H9 (cell line): Measurements from ENCODE around the gene NT5DC2. TPM values are rescaled to one million over a fixed set of nuclear protein-coding genes. Genes with fewer than 3 reads are reported as not detected.

ENCODE experiments used
- DNase-seq: peaks from one replicate; pipeline ENCODE4 v3.0.0-alpha.2; 2017
- H2AFZ ChIP-seq: one replicate; pipeline ENCODE4 v1.6.1; 2013; ENCODE audit warnings: mild to moderate bottlenecking, low read length, control low read depth, moderate library complexity
- H2AK5ac ChIP-seq: 2 replicates; pipeline ENCODE4 v1.6.1; 2013; ENCODE audit warnings: low read length, control low read depth, mixed read lengths; ENCODE audit not compliant: insufficient read length
- H2BK120ac ChIP-seq: one replicate; pipeline ENCODE4 v1.6.1; 2013; ENCODE audit warnings: low read depth, mild to moderate bottlenecking, low read length, control low read depth, inconsistent platforms; ENCODE audit not compliant: poor library complexity, severe bottlenecking
- H2BK12ac ChIP-seq: 2 replicates; pipeline ENCODE4 v1.6.1; 2013; ENCODE audit warnings: low read length, control low read depth, mixed read lengths, low read depth; ENCODE audit not compliant: insufficient read length
- H2BK15ac ChIP-seq: 2 replicates; pipeline ENCODE4 v1.6.1; 2013; ENCODE audit warnings: low read depth, low read length, control low read depth
- H2BK20ac ChIP-seq: one replicate; pipeline ENCODE4 v1.6.1; 2013; ENCODE audit warnings: low read depth, mild to moderate bottlenecking, low read length, control low read depth, inconsistent platforms; ENCODE audit not compliant: poor library complexity, severe bottlenecking
- H2BK5ac ChIP-seq: 2 replicates; pipeline ENCODE4 v1.6.1; 2013; ENCODE audit warnings: low read length, control low read depth, mixed read lengths; ENCODE audit not compliant: insufficient read length
- H3K14ac ChIP-seq: 2 replicates; pipeline ENCODE4 v1.6.1; 2013; ENCODE audit warnings: low read length, control low read depth; ENCODE audit not compliant: insufficient read depth
- H3K18ac ChIP-seq: 2 replicates; pipeline ENCODE4 v1.6.1; 2013; ENCODE audit warnings: low read depth, mild to moderate bottlenecking, mixed read lengths, low read length, control low read depth; ENCODE audit not compliant: insufficient read length
- H3K23ac ChIP-seq: 2 replicates; pipeline ENCODE4 v1.6.1; 2013; ENCODE audit warnings: low read length, control low read depth, mixed read lengths, low read depth; ENCODE audit not compliant: insufficient read length
- H3K23me2 ChIP-seq: 2 replicates; pipeline ENCODE4 v1.6.1; 2013; ENCODE audit warnings: low read depth, mild to moderate bottlenecking, mixed read lengths, low read length, control low read depth; ENCODE audit not compliant: insufficient read length, poor library complexity, severe bottlenecking
- H3K27ac ChIP-seq: 2 replicates; pipeline ENCODE4 v1.5.1; 2013; ENCODE audit warnings: low read length, control low read depth, mixed read lengths, low read depth; ENCODE audit not compliant: insufficient read length
- H3K27me3 ChIP-seq: 2 replicates; pipeline ENCODE4 v1.6.1; 2013; ENCODE audit warnings: low read length, control low read depth, inconsistent platforms; ENCODE audit not compliant: insufficient read depth
- H3K4ac ChIP-seq: 2 replicates; pipeline ENCODE4 v1.6.1; 2013; ENCODE audit warnings: low read depth, mild to moderate bottlenecking, control low read depth, inconsistent platforms, low read length, moderate library complexity
- H3K4me1 ChIP-seq: 2 replicates; pipeline ENCODE4 v1.6.1; 2013; ENCODE audit warnings: low read length, control low read depth, inconsistent platforms; ENCODE audit not compliant: insufficient read depth
- H3K4me2 ChIP-seq: 2 replicates; pipeline ENCODE4 v1.6.1; 2013; ENCODE audit warnings: low read length, control low read depth, mixed read lengths; ENCODE audit not compliant: insufficient read length, insufficient read depth
- H3K56ac ChIP-seq: 2 replicates; pipeline ENCODE4 v1.6.1; 2013; ENCODE audit warnings: low read depth, mild to moderate bottlenecking, mixed read lengths, low read length, control low read depth; ENCODE audit not compliant: insufficient read length
- H3K79me1 ChIP-seq: 2 replicates; pipeline ENCODE4 v1.6.1; 2013; ENCODE audit warnings: low read depth, mild to moderate bottlenecking, moderate library complexity, low read length, control low read depth, inconsistent platforms; ENCODE audit not compliant: insufficient read depth, poor library complexity, severe bottlenecking
- H3K79me2 ChIP-seq: 2 replicates; pipeline ENCODE4 v1.6.1; 2013; ENCODE audit warnings: low read length, control low read depth, inconsistent platforms; ENCODE audit not compliant: insufficient read depth
- H3K9ac ChIP-seq: 2 replicates; pipeline ENCODE4 v1.6.1; 2013; ENCODE audit warnings: low read length, control low read depth, mixed read lengths; ENCODE audit not compliant: insufficient read length; ENCODE audit errors: extremely low read depth
- H3K9me3 ChIP-seq: one replicate; pipeline ENCODE4 v1.6.1; 2013; ENCODE audit warnings: low read depth, low read length, inconsistent platforms; ENCODE audit not compliant: control insufficient read depth
- H3T11ph ChIP-seq: one replicate; pipeline ENCODE4 v1.6.1; 2013; ENCODE audit warnings: mild to moderate bottlenecking, low read length, control low read depth, inconsistent platforms
- H4K20me1 ChIP-seq: one replicate; pipeline ENCODE4 v1.6.1; 2013; ENCODE audit not compliant: control insufficient read depth, insufficient read length, insufficient read depth
- H4K5ac ChIP-seq: 2 replicates; pipeline ENCODE4 v1.6.1; 2013; ENCODE audit warnings: low read depth, mild to moderate bottlenecking, mixed read lengths, low read length, control low read depth; ENCODE audit not compliant: insufficient read length
- H4K8ac ChIP-seq: replicated peaks from 2 replicates; pipeline ENCODE4 v1.6.1; 2013; ENCODE audit warnings: low read length, control low read depth, mixed read lengths, low read depth; ENCODE audit not compliant: insufficient read length
- H4K91ac ChIP-seq: 2 replicates; pipeline ENCODE4 v1.6.1; 2013; ENCODE audit warnings: low read depth, mild to moderate bottlenecking, moderate library complexity, mixed read lengths, low read length, control low read depth; ENCODE audit not compliant: insufficient read length
- H3K27ac Mint-ChIP-seq, 3 experiments: 2 replicates in 2 of 3; 3 replicates in 1 of 3; pipeline ENCODE4 v1.8.0; 2020 to 2021; ENCODE audit warnings: mixed read lengths in 3 of 3, mild to moderate bottlenecking in 1 of 3, moderate library complexity in 1 of 3
- H3K27me3 Mint-ChIP-seq: 2 replicates; pipeline ENCODE4 v1.8.0; 2021; ENCODE audit warnings: low read depth, mild to moderate bottlenecking, moderate library complexity, mixed read lengths
- H3K36me3 Mint-ChIP-seq, 3 experiments: 2 replicates in 2 of 3; 3 replicates in 1 of 3; pipeline ENCODE4 v1.8.0; 2020 to 2021; ENCODE audit warnings: low read depth in 3 of 3, mixed read lengths in 3 of 3; ENCODE audit not compliant: insufficient read depth in 1 of 3
- H3K4me1 Mint-ChIP-seq, 2 experiments: 2 replicates each; pipeline ENCODE4 v1.8.0; 2020; ENCODE audit warnings: mixed read lengths in 2 of 2
- H3K4me3 Mint-ChIP-seq, 2 experiments: 2 replicates in 1 of 2; 3 replicates in 1 of 2; pipeline ENCODE4 v1.8.0; 2020 to 2021; ENCODE audit warnings: mild to moderate bottlenecking in 2 of 2, mixed read lengths in 2 of 2, moderate library complexity in 1 of 2
- H3K9me3 Mint-ChIP-seq, 2 experiments: 2 replicates in 1 of 2; 3 replicates in 1 of 2; pipeline ENCODE4 v1.8.0; 2020; ENCODE audit warnings: mild to moderate bottlenecking in 2 of 2, mixed read lengths in 2 of 2, moderate library complexity in 1 of 2
- CTCF ChIP-seq: fragments of 200-600 bp; sonication (generic); conservative IDR thresholded peaks from 3 replicates; pipeline ENCODE4 v1.8.0; 2021; ENCODE audit warnings: antibody characterized with exemption, mild to moderate bottlenecking
- WGBS: extraction: QIAGEN DNeasy Blood & Tissue Kit; methylation state at CpG from one replicate; pipeline ENCODE4 v1.1.7; 2013; ENCODE audit warnings: missing lambda C conversion rate, low lambda C conversion rate, mixed read lengths; ENCODE audit not compliant: insufficient read length; ENCODE audit errors: extremely low coverage; 5-methylcytosine and 5-hydroxymethylcytosine counted together
- total RNA-seq: library from RNA; stranded (reverse); gene quantifications from 2 replicates; pipeline ENCODE4 v1.2.1, GENCODE V29; 2021

NT5DC2 gene
- total RNA-seq, 1 experiment from 2014 or later, result 444 TPM

GRCh38 chr3:52552089-52552488 is 18.4 kb upstream of the NT5DC2 start:
- no peak for DNase-seq
- H3K27me3 Mint-ChIP-seq, result no peaks in the 10 kb centered on the region
- H3K36me3 Mint-ChIP-seq, result peaks cover 9 to 52% (median 25%) of the 10 kb centered on the region in 3 experiments; a peak in 6 of 7 replicates
- H2BK15ac ChIP-seq, result no peak overlapping the region
- H4K8ac ChIP-seq, result no peak overlapping the region
- no peak overlapping the region for H3K27ac ChIP-seq
- H3K14ac ChIP-seq, result no peak overlapping the region
- no peak overlapping the region for H3K4me3 Mint-ChIP-seq
- H2BK20ac ChIP-seq, result no peak overlapping the region
- no CpG with 5 or more reads among the region's 3 CpGs for WGBS
- no peaks in the 10 kb centered on the region for H3K23me2 ChIP-seq
- no peak overlapping the region for H3K9ac ChIP-seq
- H3K4ac ChIP-seq, result no peak overlapping the region
- H4K91ac ChIP-seq, result no peak overlapping the region
- no peak overlapping the region for H3K18ac ChIP-seq
- H3K79me2 ChIP-seq, result no peaks in the 10 kb centered on the region
- no peak overlapping the region for H2AK5ac ChIP-seq
- no peaks in the 10 kb centered on the region for H3K27me3 ChIP-seq
- peaks cover 7 to 9% of the 10 kb centered on the region in 2 experiments; a peak in 2 of 4 replicates for H3K4me1 Mint-ChIP-seq
- H3K9me3 ChIP-seq, result no peaks in the 10 kb centered on the region
- H3K27ac Mint-ChIP-seq, result peak overlapping the region in 2 of 3 experiments; percentile 50 to 77; a peak in 2 of 7 replicates
- no peaks in the 10 kb centered on the region for H3K9me3 Mint-ChIP-seq
- no peak overlapping the region for H2AFZ ChIP-seq
- H2BK5ac ChIP-seq, result no peak overlapping the region
- H2BK120ac ChIP-seq, result no peak overlapping the region
- no peaks in the 10 kb centered on the region for H3K79me1 ChIP-seq
- H4K20me1 ChIP-seq, result no peaks in the 10 kb centered on the region
- H3T11ph ChIP-seq, result no peak overlapping the region
- H3K56ac ChIP-seq, result no peak overlapping the region
- H4K5ac ChIP-seq, result no peak overlapping the region
- H3K4me2 ChIP-seq, result no peak overlapping the region
- no peak overlapping the region for H3K23ac ChIP-seq
- H2BK12ac ChIP-seq, result no peak overlapping the region
- H3K4me1 ChIP-seq, result peaks cover 3% of the 10 kb centered on the region; the same call in 1 of the 2 replicates
- TF ChIP-seq CTCF, result no peak
